GM12865 (cell line): Measurements from ENCODE around the gene CSF3R.
A peak's percentile ranks its signal among the peaks of the same experiment; 100 is the strongest.

ENCODE experiments used
- DNase-seq: peaks from one replicate; pipeline ENCODE4 v3.0.0; 2010; ENCODE audit warnings: low read depth
- H3K4me3 ChIP-seq: 2 replicates; pipeline ENCODE4 v1.5.1; 2011; ENCODE audit warnings: mild to moderate bottlenecking, low read depth, low read length, control low read depth
- CTCF ChIP-seq: IDR thresholded peaks from 2 replicates; pipeline ENCODE4 v1.5.1; 2011; ENCODE audit warnings: low read length, control low read depth, low read depth, inconsistent platforms; ENCODE audit not compliant: insufficient read depth; ENCODE audit errors: missing control alignments

The CSF3R gene

DNA sequence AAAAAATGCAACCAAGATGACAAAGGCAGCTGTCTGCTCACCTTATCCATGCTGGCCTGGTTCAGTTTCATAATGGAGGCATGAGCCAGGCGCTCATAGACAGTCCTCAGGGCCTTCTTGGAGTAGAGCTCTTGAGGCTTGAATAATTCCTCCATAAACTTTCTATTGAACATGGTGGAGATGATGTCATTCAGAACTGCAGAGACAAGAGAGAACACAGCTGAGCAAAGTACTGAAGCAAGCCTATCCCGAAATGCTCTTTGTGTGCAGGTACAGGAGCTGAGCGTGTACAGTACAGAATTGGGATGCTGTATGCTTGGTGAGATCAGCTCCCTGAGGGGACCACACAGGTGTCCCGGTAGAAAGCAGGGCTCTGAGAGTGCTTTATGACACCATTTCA is 44.0 kb downstream of the CSF3R start:
- TF ChIP-seq CTCF = no peak
- no peak for DNase-seq
- no peak overlapping the region for H3K4me3 ChIP-seq

GRCh38 chr1:36436821-36437220 is 45.9 kb downstream of the CSF3R start:
- no peak for TF ChIP-seq CTCF
- peak; percentile 20 for DNase-seq
- no peak overlapping the region for H3K4me3 ChIP-seq

GRCh38 chr1:36433102-36433501 is 49.6 kb downstream of the CSF3R start:
- DNase-seq = no peak
- no peak for TF ChIP-seq CTCF
- no peak overlapping the region for H3K4me3 ChIP-seq

DNA sequence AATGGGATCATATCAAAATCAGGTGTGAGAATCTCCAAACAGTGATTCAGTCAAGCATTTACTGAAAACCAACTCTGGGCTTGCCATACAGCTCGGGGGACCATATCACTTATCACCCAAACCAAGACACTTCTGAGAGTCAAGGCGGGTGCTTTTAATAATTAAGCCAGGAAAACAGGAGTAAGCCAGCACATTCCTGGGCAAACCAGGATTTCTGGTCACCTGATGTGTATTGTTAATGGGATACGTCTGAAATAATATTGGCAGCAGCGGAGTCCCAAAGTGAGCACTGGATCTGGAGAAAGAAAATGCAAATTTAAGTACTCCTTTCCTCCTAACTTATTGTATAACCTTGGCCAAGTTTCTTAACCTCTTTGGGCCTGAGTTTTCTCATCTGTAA is 50.1 kb downstream of the CSF3R start:
- no peak overlapping the region for H3K4me3 ChIP-seq
- DNase-seq = no peak
- TF ChIP-seq CTCF = no peak

GRCh38 chr1:36425791-36426190 is 56.9 kb downstream of the CSF3R start:
- H3K4me3 ChIP-seq = no peak overlapping the region
- TF ChIP-seq CTCF = no peak
- no peak for DNase-seq

DNA sequence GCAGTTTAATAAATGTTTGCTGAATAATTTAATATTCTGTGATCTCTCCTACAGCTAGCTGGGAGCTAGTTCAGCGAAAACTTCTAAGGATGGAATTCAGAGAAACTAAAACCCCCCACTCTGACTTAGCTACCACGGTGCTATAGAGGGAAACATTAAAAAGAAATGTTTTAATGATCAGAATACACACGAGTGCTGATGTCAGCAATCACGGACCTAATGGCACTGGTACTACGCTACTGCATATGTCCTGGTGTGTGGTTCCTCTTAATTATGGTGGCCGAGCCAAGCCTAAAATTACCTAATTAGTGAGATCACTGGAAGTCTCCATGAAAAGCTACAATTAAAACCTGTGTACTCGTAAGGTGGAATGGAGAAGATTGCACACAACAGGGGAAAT is 61.1 kb downstream of the CSF3R start:
- H3K4me3 ChIP-seq = no peak overlapping the region
- DNase-seq = no peak
- no peak for TF ChIP-seq CTCF

DNA sequence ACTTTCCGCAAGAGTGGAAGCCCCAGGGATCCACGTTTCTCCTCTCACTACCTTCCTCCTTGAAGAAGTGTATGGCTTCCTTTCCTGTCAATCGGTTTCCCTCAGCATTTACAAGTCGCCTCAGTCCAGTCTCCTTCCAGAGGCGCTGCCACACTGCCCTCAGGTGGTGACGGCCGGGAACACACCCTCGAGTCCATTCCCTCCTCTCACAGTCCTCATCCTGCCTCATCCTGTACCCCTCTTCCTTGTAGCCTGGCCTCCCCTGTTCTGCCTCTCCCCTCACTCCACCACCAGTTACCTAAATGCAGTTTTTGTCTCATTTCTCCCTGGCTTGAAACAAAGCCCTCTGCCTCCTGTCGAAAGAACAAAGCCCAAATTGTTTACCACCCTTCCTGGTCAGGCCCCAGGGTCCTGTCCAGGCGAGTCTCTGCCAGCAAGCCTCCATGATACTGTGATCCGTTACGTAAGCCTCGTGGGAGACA is 61.8 kb downstream of the CSF3R start:
- peak; percentile 89 for DNase-seq
- TF ChIP-seq CTCF = peak; percentile 97
- no peak overlapping the region for H3K4me3 ChIP-seq
